ENCODE measurements around the gene CPT1B. TPM values are rescaled to one million over a fixed set of nuclear protein-coding genes. Genes with fewer than 3 reads are reported as not detected.

CPT1B gene
- total and polyA plus RNA-seq, 7 donors, result 1.4 to 22.6 (median 5.0) TPM

GRCh38 chr22:50587407-50587806, 9.2 kb upstream of the CPT1B start:
- 94 to 96% methylated on average over 5 of the region's 5 CpGs for WGBS, 2 donors
- TF ChIP-seq CTCF (IDR thresholded peaks at IDR 0.05) (no peak), POLR2AphosphoS5 (IDR thresholded peaks at IDR 0.05) (no peak), POLR2A (IDR thresholded peaks at IDR 0.05) (no peak), EP300 (IDR thresholded peaks at IDR 0.05) (no peak)
- Histone ChIP-seq H3K27ac (no peak overlapping the region), H3K4me3 (no peak overlapping the region), H3K27me3 (no peaks in the 10 kb centered on the region), H3K36me3 (no peaks in the 10 kb centered on the region), H3K9me3 (no peaks in the 10 kb centered on the region), H3K4me1 (peaks cover 0 to 9% (median 8%) of the 10 kb centered on the region in 4 donors)
- DNase-seq, result no peak
- intact Hi-C loops (cut with DNase I), result no loop called here

GRCh38 chr22:50586416-50586815, 8.2 kb upstream of the CPT1B start:
- Histone ChIP-seq H3K27ac (no peak overlapping the region), H3K36me3 (no peaks in the 10 kb centered on the region), H3K27me3 (no peaks in the 10 kb centered on the region), H3K4me1 (peaks cover 0 to 16% (median 14%) of the 10 kb centered on the region in 4 donors), H3K9me3 (no peaks in the 10 kb centered on the region), H3K4me3 (no peak overlapping the region)
- WGBS, 2 donors, result 85 to 95% methylated on average over 5 of the region's 5 CpGs
- intact Hi-C loops (cut with DNase I), result no loop called here
- DNase-seq, result no peak
- TF ChIP-seq POLR2AphosphoS5 (IDR thresholded peaks at IDR 0.05), result no peak
- TF ChIP-seq EP300 (IDR thresholded peaks at IDR 0.05), result no peak
- TF ChIP-seq CTCF (IDR thresholded peaks at IDR 0.05), result no peak

- H3K4me1 ChIP-seq, result peaks cover 0 to 21% (median 18%) of the 10 kb centered on the region in 4 donors
- H3K4me3 ChIP-seq, result no peak overlapping the region
- no peaks in the 10 kb centered on the region for H3K27me3 ChIP-seq
- DNase-seq, result no peak
- no peaks in the 10 kb centered on the region for H3K9me3 ChIP-seq
- intact Hi-C loops (cut with DNase I), result no loop called here
- TF ChIP-seq POLR2A (IDR thresholded peaks at IDR 0.05) (no peak), CTCF (IDR thresholded peaks at IDR 0.05) (no peak), EP300 (IDR thresholded peaks at IDR 0.05) (no peak), POLR2AphosphoS5 (IDR thresholded peaks at IDR 0.05) (no peak)
- no peak overlapping the region for H3K27ac ChIP-seq
- WGBS, 2 donors, result 89 to 94% methylated on average over 8 of the region's 8 CpGs
- no peaks in the 10 kb centered on the region for H3K36me3 ChIP-seq
These were observed 7.6 kb upstream of the CPT1B start for GRCh38 chr22:50585781-50586180.

- peaks cover 0 to 21% (median 18%) of the 10 kb centered on the region in 4 donors for H3K4me1 ChIP-seq
- DNase-seq, result no peak
- no peaks in the 10 kb centered on the region for H3K27me3 ChIP-seq
- no peak overlapping the region for H3K4me3 ChIP-seq
- H3K36me3 ChIP-seq, result peaks cover 0 to 1% (median 0%) of the 10 kb centered on the region in 4 donors
- H3K9me3 ChIP-seq, result no peaks in the 10 kb centered on the region
- 94% methylated on average over 3 of the region's 3 CpGs for WGBS, 2 donors
- intact Hi-C loops (cut with DNase I), result no loop called here
- no peak overlapping the region for H3K27ac ChIP-seq
- TF ChIP-seq CTCF (IDR thresholded peaks at IDR 0.05) (no peak), POLR2AphosphoS5 (IDR thresholded peaks at IDR 0.05) (no peak), POLR2A (IDR thresholded peaks at IDR 0.05) (no peak), EP300 (IDR thresholded peaks at IDR 0.05) (no peak)
These were observed 7.0 kb upstream of the CPT1B start for GRCh38 chr22:50585238-50585637.

Measured in sigmoid colon (tissue), 7 donors.